H1 (cell line): ENCODE data around the gene ZNF639.

Experiments used
- CHD7 ChIP-seq: fragments of 300-600 bp; sonication (generic); IDR thresholded peaks from 2 replicates; pipeline ENCODE4 v1.7.1; 2012; ENCODE audit warnings: low read length, moderate library complexity, mild to moderate bottlenecking, inconsistent platforms; ENCODE audit not compliant: insufficient replicate concordance
- CTCF ChIP-seq, 3 experiments: IDR thresholded peaks; 1 replicate in 2 of 3; 2 replicates in 1 of 3; pipeline versions ENCODE4 v1.5.1 to v1.6.1; 2011; ENCODE audit warnings: low read length in 3 of 3, mild to moderate bottlenecking in 3 of 3, inconsistent platforms in 2 of 3, low read depth in 1 of 3, moderate library complexity in 1 of 3; ENCODE audit not compliant: insufficient read depth in 1 of 3; ENCODE audit errors: control extremely low read depth in 1 of 3
- EZH2 ChIP-seq: fragments of 200-600 bp; sonication (generic); IDR thresholded peaks from 2 replicates; pipeline ENCODE4 v1.7.1; 2012; ENCODE audit warnings: low read depth, mild to moderate bottlenecking, moderate library complexity, low read length, inconsistent platforms; ENCODE audit not compliant: severe bottlenecking
- HDAC2 ChIP-seq, 2 experiments: fragments of 300-600 bp in 1 of 2; sonication (generic) in 1 of 2; IDR thresholded peaks; 2 replicates each; pipeline ENCODE4 v1.6.1; 2011 to 2012; ENCODE audit warnings: low read depth in 2 of 2, low read length in 2 of 2, mild to moderate bottlenecking in 2 of 2, moderate library complexity in 2 of 2, borderline replicate concordance in 1 of 2, inconsistent platforms in 1 of 2
- MAX ChIP-seq: IDR thresholded peaks from 2 replicates; pipeline ENCODE4 v1.6.1; 2012; ENCODE audit warnings: inconsistent platforms
- PHF8 ChIP-seq: fragments of 200-600 bp; sonication (generic); conservative IDR thresholded peaks from 2 replicates; pipeline ENCODE4 v1.7.1; 2012; ENCODE audit warnings: low read depth, mild to moderate bottlenecking, inconsistent platforms, low read length, moderate library complexity
- POLR2A ChIP-seq, 2 experiments: IDR thresholded peaks; 1 replicate in 1 of 2; 2 replicates in 1 of 2; pipeline ENCODE4 v1.6.1; 2011; ENCODE audit warnings: low read depth in 2 of 2, low read length in 2 of 2, mild to moderate bottlenecking in 2 of 2; ENCODE audit errors: control extremely low read depth in 1 of 2
- POLR2AphosphoS5 ChIP-seq: IDR thresholded peaks from 2 replicates; pipeline ENCODE4 v1.6.1; 2011; ENCODE audit warnings: low read depth, low read length
- RAD21 ChIP-seq, 2 experiments: IDR thresholded peaks in 1 of 2; conservative IDR thresholded peaks in 1 of 2; 2 replicates each; pipeline ENCODE4 v1.6.1; 2011; ENCODE audit warnings: low read depth in 2 of 2, low read length in 2 of 2, improper control_type of control experiment in 1 of 2, inconsistent platforms in 1 of 2, mild to moderate bottlenecking in 1 of 2, moderate library complexity in 1 of 2
- RFX5 ChIP-seq: IDR thresholded peaks from 2 replicates; pipeline ENCODE4 v1.6.1; 2011; ENCODE audit warnings: low read depth, low read length, improper control_type of control experiment, borderline replicate concordance

- TF ChIP-seq CHD7: no peak
- no peak for TF ChIP-seq CTCF (IDR thresholded peaks at IDR 0.05; ENCODE audit: control extremely low read depth in 1 of 3, insufficient read depth in 1 of 3, low read depth in 1 of 3, low read length in 3 of 3)
- no peak for TF ChIP-seq RFX5
- no peak for TF ChIP-seq HDAC2 (IDR thresholded peaks at IDR 0.05; ENCODE audit: borderline replicate concordance in 1 of 2, low read depth in 2 of 2, low read length in 2 of 2)
- TF ChIP-seq PHF8: no peak
- no peak for TF ChIP-seq RAD21 (IDR thresholded peaks at IDR 0.05 in 1 of 2, conservative IDR thresholded peaks at IDR 0.05 in 1 of 2; ENCODE audit: low read depth in 2 of 2, low read length in 2 of 2)
- TF ChIP-seq POLR2A (IDR thresholded peaks at IDR 0.05; ENCODE audit: control extremely low read depth in 1 of 2, low read depth in 2 of 2, low read length in 2 of 2): no peak
- no peak for TF ChIP-seq POLR2AphosphoS5
- TF ChIP-seq EZH2: no peak
- TF ChIP-seq MAX: no peak
Observed at GRCh38 chr3:179286331-179286730, 36.5 kb upstream of the ZNF639 start.
